ENCODE measurements around the gene PPEF2.
"Not testable (repeated sequence)": the region's sequence is repeated elsewhere in the genome, so short reads cannot be mapped to it uniquely, and the experiment has no call there.

The PPEF2 gene, protein sequence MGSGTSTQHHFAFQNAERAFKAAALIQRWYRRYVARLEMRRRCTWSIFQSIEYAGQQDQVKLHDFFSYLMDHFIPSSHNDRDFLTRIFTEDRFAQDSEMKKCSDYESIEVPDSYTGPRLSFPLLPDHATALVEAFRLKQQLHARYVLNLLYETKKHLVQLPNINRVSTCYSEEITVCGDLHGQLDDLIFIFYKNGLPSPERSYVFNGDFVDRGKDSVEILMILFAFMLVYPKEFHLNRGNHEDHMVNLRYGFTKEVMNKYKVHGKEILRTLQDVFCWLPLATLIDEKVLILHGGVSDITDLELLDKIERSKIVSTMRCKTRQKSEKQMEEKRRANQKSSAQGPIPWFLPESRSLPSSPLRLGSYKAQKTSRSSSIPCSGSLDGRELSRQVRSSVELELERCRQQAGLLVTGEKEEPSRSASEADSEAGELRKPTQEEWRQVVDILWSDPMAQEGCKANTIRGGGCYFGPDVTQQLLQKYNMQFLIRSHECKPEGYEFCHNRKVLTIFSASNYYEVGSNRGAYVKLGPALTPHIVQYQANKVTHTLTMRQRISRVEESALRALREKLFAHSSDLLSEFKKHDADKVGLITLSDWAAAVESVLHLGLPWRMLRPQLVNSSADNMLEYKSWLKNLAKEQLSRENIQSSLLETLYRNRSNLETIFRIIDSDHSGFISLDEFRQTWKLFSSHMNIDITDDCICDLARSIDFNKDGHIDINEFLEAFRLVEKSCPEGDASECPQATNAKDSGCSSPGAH

DNA sequence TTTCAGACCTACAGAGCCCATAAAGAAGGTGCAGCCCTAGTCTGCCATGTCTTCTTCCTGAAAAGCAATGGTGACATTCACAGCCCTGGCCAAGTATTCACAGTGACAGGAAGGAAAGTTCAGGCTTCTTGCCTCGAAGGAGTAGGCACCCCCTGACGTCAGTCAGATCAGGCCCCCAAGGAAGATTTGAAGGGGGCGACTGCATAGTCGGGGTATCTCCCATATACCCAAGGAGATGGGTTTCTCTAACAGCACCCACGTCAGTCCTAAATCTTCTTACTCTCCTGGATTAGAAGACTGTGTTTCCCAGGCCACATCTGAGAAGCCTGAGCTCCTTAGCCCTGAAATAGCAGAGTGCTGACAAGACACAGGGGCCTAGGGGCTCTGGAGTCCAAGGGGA, at the start of gene PPEF2:
TSS of gene PPEF2 (minus strand) at position 101 of the 400 bp plus-strand sequence. CDS start 6,127 bp downstream, outside the sequence.
- no peak for DNase-seq

DNA sequence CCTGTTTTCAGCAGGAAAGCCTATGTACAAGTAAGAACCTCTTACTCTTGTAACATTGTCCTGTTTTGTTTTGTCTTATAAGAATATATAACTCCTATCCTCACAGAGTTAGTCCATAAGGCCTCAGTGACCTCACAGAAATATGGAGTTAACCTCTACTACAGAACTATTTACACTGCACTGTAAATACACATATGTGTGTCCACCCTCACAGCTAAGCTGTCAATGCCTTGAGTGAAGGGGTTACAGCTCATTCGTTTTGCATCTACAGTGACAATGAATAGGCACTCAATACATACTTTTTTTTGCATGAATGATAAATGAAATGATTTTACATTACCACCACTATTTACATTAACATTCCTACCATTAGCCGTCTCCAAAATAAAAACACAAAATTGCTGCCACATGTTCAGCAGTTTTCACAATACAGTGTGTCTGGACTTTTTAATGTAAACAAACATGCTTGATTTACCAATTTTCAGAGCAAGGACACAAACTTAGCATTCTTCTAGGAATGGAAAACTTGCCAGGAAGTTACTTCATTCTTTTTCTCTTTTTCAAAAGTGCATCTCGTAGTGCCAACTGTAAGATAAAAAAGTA, 48.1 kb upstream of the PPEF2 start:
- no peak for DNase-seq

GRCh38 chr4:75948822-75949444, 46.7 kb upstream of the PPEF2 start:
- no peak for DNase-seq

- peak; percentile 77 for DNase-seq
Observed at GRCh38 chr4:75940692-75941253, 38.5 kb upstream of the PPEF2 start, which contains the start of gene NAAA. Gene NAAA, minus strand, starts transcription at chr4:75941013. Its CDS starts 64 bp downstream, at chr4:75940949.

- DNase-seq, result peak; percentile 75
Observed at GRCh38 chr4:75939890-75940691, 37.8 kb upstream of the PPEF2 start.

- DNase-seq, result no peak
Observed at GRCh38 chr4:75935628-75936027, 33.4 kb upstream of the PPEF2 start.

GRCh38 chr4:75930152-75930551, 27.9 kb upstream of the PPEF2 start:
- DNase-seq, result no peak

DNA sequence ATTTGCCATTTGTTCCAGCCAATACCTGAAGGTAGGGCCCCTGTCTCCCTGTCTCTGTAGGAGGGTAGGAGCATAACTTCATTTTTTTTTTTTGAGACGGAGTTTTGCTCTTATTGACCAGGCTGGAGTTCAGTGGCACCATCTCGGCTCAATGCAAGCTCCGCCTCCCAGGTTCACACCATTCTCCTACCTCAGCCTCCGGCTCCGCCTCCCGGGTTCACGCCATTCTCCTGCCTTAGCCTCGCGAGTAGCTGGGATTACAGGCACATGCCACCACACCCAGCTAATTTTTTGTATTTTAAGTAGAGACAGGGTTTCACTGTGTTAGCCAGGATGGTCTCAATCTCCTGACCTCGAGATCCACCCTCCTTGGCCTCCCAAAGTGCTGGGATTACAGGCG, 22.7 kb upstream of the PPEF2 start:
- DNase-seq, result not testable (repeated sequence)

- no peak for DNase-seq
Observed at GRCh38 chr4:75924309-75924827, 22.1 kb upstream of the PPEF2 start.

- DNase-seq, result no peak
Observed at GRCh38 chr4:75922588-75922987, 20.3 kb upstream of the PPEF2 start.

- no peak for DNase-seq
Observed at GRCh38 chr4:75921910-75922309, 19.7 kb upstream of the PPEF2 start.

DNA sequence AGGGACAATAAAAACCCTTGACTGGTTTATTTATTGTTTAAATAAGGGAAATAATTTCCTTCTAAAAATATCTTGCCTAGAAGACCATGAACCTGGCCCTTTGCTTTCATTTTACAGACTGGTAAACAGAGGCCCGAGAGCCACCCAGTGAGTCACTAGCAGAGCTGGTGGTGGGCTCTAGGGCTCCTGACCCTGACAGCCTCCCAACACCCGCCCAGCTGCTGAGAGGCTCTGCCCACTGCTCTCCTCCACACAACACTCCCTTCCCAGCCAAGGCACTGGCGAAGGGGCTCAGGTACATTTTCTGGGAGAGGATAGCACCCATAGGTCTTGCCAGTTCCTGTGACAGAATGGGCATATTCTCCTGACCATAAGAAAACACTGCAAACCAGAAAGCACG, 18.1 kb upstream of the PPEF2 start:
- DNase-seq, result no peak

GRCh38 chr4:75919920-75920319, 17.7 kb upstream of the PPEF2 start:
- no peak for DNase-seq

- DNase-seq, result peak; percentile 47
Observed at GRCh38 chr4:75916091-75916661, 13.9 kb upstream of the PPEF2 start.

DNA sequence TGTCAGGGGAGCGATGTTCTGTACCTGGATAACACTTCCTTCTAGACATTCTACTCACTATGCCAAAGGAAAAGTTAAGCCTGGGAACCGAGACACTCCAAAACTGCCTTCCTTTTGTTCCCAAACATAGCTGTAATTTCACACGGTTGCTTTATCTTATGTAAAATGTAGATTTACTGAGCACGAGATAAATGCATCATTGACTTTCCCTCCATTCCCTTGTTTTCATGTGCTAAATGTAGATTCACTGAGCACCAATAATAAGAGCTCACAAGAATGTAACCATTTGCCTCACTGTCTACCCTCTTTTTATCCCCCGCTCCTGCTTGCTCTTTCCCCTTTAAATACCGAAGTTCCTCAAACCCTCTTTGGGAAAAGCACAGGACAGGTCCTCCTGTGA, 10.7 kb upstream of the PPEF2 start:
- DNase-seq, result no peak

- DNase-seq, result not testable (repeated sequence)
Observed at GRCh38 chr4:75910831-75911230, 8.6 kb upstream of the PPEF2 start.

GRCh38 chr4:75909405-75909804, 7.2 kb upstream of the PPEF2 start:
- no peak for DNase-seq

DNA sequence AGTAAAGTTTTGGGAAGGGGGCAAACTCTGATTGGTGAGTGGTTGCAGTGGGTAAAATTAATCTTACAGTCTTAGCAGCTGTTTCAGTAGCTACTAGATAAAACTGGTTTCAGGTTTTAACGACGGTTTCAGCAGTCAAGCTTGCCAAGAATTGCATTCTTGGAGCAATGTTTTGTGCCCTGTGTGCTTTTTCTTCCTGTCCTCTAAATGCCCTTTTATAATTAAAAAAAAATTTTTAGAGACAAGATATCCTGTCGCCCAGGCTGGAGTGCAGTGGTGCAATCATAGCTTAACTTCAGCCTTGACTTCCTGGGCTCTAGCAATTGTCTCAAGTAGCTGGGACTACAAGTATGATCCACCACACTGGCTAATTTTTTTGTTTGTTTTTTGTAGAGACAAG, 6.3 kb upstream of the PPEF2 start:
- DNase-seq, result no peak

GRCh38 chr4:75907966-75908365, 5.7 kb upstream of the PPEF2 start:
- DNase-seq, result no peak

GRCh38 chr4:75904076-75904475, 1.8 kb upstream of the PPEF2 start:
- DNase-seq, result no peak

- no peak for DNase-seq
Observed at GRCh38 chr4:75898536-75898935, 3.7 kb downstream of the PPEF2 start.
